Thymus (tissue), 11 donors: ENCODE measurements around the gene KRTAP15-1. TPM values are rescaled to one million over a fixed set of nuclear protein-coding genes. Genes with fewer than 3 reads are reported as not detected.
A peak's percentile ranks its signal among the peaks of the same experiment; 100 is the strongest.

Experiments
- DNase-seq, 9 donors: peaks; one replicate each; pipeline ENCODE4 v3.0.0-alpha.2; 2013; ENCODE audit warnings: low spot score in 9 of 9, low read depth in 6 of 9, missing footprints in 1 of 9
- H3K27ac ChIP-seq, 2 donors: one replicate each; pipeline ENCODE4 v1.5.1; 2013; ENCODE audit warnings: control low read depth in 1 of 2, low read depth in 1 of 2, low read length in 1 of 2, mild to moderate bottlenecking in 1 of 2, moderate library complexity in 1 of 2
- H3K27me3 ChIP-seq, 2 donors: one replicate each; pipeline ENCODE4 v1.5.1; 2013; ENCODE audit warnings: low read length in 1 of 2; ENCODE audit not compliant: control insufficient read depth in 2 of 2, insufficient read depth in 1 of 2
- H3K36me3 ChIP-seq, 2 donors: one replicate each; pipeline ENCODE4 v1.5.1; 2013; ENCODE audit warnings: low read length in 1 of 2, mild to moderate bottlenecking in 1 of 2, moderate library complexity in 1 of 2; ENCODE audit not compliant: control insufficient read depth in 2 of 2, insufficient read depth in 2 of 2
- H3K4me1 ChIP-seq, 2 donors: one replicate each; pipeline ENCODE4 v1.5.1; 2013; ENCODE audit warnings: low read length in 2 of 2; ENCODE audit not compliant: control insufficient read depth in 2 of 2, insufficient read depth in 2 of 2
- H3K4me3 ChIP-seq, 2 donors: one replicate each; pipeline ENCODE4 v1.5.1; 2013; ENCODE audit warnings: low read length in 2 of 2, control low read depth in 1 of 2, mild to moderate bottlenecking in 1 of 2
- H3K9me3 ChIP-seq, 2 donors: one replicate each; pipeline ENCODE4 v1.5.1; 2013; ENCODE audit warnings: low read length in 1 of 2, mild to moderate bottlenecking in 1 of 2; ENCODE audit not compliant: control insufficient read depth in 2 of 2, insufficient read depth in 1 of 2
- WGBS: extraction: QIAGEN DNeasy Blood & Tissue Kit; methylation state at CpG from one replicate; pipeline ENCODE4 v1.1.7; 2013; 5-methylcytosine and 5-hydroxymethylcytosine counted together
- polyA plus RNA-seq: library from polyadenylated mRNA; stranded (reverse); fragments of 200-250 nt; gene quantifications from one replicate; pipeline ENCODE4 v1.2.3, GENCODE V29; 2013
- total RNA-seq: library from RNA; stranded (reverse); fragments of 120-200 nt; gene quantifications from one replicate; pipeline ENCODE4 v1.2.4, GENCODE V29; 2013
- donor health status: healthy.

The KRTAP15-1 gene
- total and polyA plus RNA-seq, 2 donors, result not detected

GRCh38 chr21:30434033-30434631, 5.9 kb upstream of the KRTAP15-1 start:
- Histone ChIP-seq H3K4me1 (no peaks in the 10 kb centered on the region), H3K4me3 (no peak overlapping the region), H3K9me3 (no peaks in the 10 kb centered on the region), H3K36me3 (no peaks in the 10 kb centered on the region), H3K27ac (no peak overlapping the region), H3K27me3 (no peaks in the 10 kb centered on the region)
- 42% methylated on average over 10 of the region's 10 CpGs for WGBS
- peak in 5 of 9 donors; percentile 0 to 13 (median 4) for DNase-seq

DNA sequence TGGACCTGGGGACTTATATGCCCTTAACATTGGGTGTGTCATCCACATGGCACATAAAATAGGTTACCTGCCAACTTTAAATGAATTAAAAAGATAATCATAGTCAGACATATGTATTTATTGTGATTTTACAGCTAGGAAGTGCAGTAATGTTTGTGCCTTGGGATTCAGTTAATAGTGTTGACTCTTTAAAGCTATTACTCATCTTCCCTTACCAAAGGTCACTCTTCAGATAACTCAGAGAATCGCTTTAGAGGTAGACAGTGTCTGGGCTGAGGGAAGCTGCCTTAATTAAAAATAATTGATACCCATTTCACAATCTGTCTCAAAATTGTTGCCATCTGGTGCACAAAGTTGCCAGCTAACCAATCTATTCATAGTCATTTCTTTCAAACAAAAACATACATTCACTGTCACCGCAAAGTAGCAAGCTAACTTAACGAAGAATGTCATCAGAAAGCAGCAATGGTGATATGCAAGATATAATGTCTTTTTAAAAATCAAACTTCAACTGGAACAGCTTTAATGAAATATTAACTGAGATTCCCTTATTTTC, 3.0 kb upstream of the KRTAP15-1 start:
- 96% methylated on average over 3 of the region's 3 CpGs for WGBS

GRCh38 chr21:30443226-30443625, 3.2 kb downstream of the KRTAP15-1 start:
- no peak for DNase-seq
- Histone ChIP-seq H3K27ac (no peak overlapping the region), H3K36me3 (no peaks in the 10 kb centered on the region), H3K4me1 (no peaks in the 10 kb centered on the region), H3K4me3 (no peak overlapping the region), H3K9me3 (no peaks in the 10 kb centered on the region), H3K27me3 (no peaks in the 10 kb centered on the region)

More for the DNA sequence above, 3.0 kb upstream of the KRTAP15-1 start:
- Histone ChIP-seq H3K27me3 (no peaks in the 10 kb centered on the region), H3K4me1 (no peaks in the 10 kb centered on the region), H3K27ac (no peak overlapping the region), H3K4me3 (no peak overlapping the region), H3K36me3 (no peaks in the 10 kb centered on the region), H3K9me3 (no peaks in the 10 kb centered on the region)
- no peak for DNase-seq

DNA sequence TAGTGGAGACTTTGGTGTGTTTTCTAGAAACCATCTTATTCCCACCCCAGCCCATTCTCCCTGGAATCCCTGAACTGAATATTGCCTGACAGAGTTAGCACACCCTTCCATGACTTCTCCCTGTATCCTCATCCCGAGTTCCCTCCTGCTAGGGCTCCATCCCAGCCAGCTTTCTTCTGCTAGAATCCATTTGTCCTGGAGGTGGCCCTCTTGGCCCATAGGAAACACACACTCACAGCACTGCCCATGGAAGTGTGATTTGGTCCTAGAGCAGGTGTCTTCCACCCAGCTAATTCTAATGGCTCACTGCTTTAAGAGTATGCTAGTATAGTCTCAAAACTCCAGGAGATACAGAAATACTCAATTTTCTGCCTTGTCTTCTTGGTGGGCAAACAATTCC, 4.1 kb downstream of the KRTAP15-1 start:
- H3K4me1 ChIP-seq, result no peaks in the 10 kb centered on the region
- no peak overlapping the region for H3K4me3 ChIP-seq
- H3K27ac ChIP-seq, result no peak overlapping the region
- no peaks in the 10 kb centered on the region for H3K36me3 ChIP-seq
- DNase-seq, result no peak
- WGBS, result 79% methylated on average over 1 of the region's 1 CpG
- no peaks in the 10 kb centered on the region for H3K9me3 ChIP-seq
- H3K27me3 ChIP-seq, result no peaks in the 10 kb centered on the region

- no peaks in the 10 kb centered on the region for H3K4me1 ChIP-seq
- H3K9me3 ChIP-seq, result no peaks in the 10 kb centered on the region
- no peaks in the 10 kb centered on the region for H3K36me3 ChIP-seq
- no peak overlapping the region for H3K4me3 ChIP-seq
- 3% methylated on average over 4 of the region's 4 CpGs for WGBS
- H3K27me3 ChIP-seq, result no peaks in the 10 kb centered on the region
- no peak overlapping the region for H3K27ac ChIP-seq
- DNase-seq, result no peak
Measured at GRCh38 chr21:30447056-30447455, 7.0 kb downstream of the KRTAP15-1 start.

- no peaks in the 10 kb centered on the region for H3K36me3 ChIP-seq
- H3K4me1 ChIP-seq, result no peaks in the 10 kb centered on the region
- no peak overlapping the region for H3K4me3 ChIP-seq
- 93% methylated on average over 3 of the region's 3 CpGs for WGBS
- no peaks in the 10 kb centered on the region for H3K9me3 ChIP-seq
- no peaks in the 10 kb centered on the region for H3K27me3 ChIP-seq
- no peak for DNase-seq
- no peak overlapping the region for H3K27ac ChIP-seq
Measured at GRCh38 chr21:30448514-30448913, 8.4 kb downstream of the KRTAP15-1 start.

GRCh38 chr21:30463713-30464112, 23.6 kb downstream of the KRTAP15-1 start:
- DNase-seq, result no peak
- no peaks in the 10 kb centered on the region for H3K27me3 ChIP-seq

DNA sequence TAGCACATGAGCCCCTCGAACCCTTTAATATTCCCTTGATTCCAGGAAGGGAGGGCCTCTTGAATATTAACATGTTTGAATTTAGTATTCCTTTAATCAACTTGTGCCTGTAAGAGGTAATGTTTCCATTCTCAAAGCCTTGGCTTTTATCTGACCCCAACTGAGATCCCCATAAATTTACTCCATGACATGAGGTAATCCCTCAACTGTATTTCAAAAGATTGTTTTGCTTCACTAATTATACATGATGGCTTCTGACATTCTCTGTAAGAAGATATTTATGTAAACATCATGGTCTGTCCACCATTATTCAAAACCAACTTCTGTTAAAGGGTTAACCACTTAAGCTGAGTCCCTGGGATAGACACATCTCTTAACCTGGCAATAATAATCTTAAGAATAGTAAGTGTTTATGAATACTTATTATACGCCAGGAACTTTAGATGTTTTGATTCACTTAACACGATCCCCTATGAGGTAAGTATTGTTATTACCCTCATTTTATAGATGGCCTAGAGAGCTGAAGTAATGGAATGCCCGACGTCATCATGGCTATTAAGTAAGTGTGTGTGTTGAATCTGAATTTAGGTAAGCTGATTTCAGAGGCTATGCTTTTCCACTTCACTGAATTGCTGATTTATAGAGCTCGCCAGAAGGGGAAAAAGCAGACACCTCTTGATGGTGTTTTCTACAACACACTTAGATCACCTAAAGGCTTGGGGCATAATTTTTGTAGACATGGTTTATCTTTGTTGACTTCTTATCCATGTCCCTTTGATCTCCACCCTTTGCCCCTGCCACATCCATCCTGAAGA, 29.0 kb downstream of the KRTAP15-1 start:
- H3K27me3 ChIP-seq, result no peaks in the 10 kb centered on the region
- no peaks in the 10 kb centered on the region for H3K4me1 ChIP-seq
- DNase-seq, result no peak
- H3K36me3 ChIP-seq, result no peaks in the 10 kb centered on the region
- WGBS, result 89% methylated on average over 6 of the region's 6 CpGs
- H3K27ac ChIP-seq, result no peak overlapping the region
- H3K9me3 ChIP-seq, result no peaks in the 10 kb centered on the region
- no peak overlapping the region for H3K4me3 ChIP-seq

More at GRCh38 chr21:30463713-30464112, 23.6 kb downstream of the KRTAP15-1 start:
- H3K27ac ChIP-seq, result no peak overlapping the region
- no peaks in the 10 kb centered on the region for H3K9me3 ChIP-seq
- 58% methylated on average over 3 of the region's 3 CpGs for WGBS
- no peak overlapping the region for H3K4me3 ChIP-seq
- H3K4me1 ChIP-seq, result no peaks in the 10 kb centered on the region
- H3K36me3 ChIP-seq, result no peaks in the 10 kb centered on the region

GRCh38 chr21:30478004-30478403, 37.9 kb downstream of the KRTAP15-1 start:
- H3K4me1 ChIP-seq, result no peaks in the 10 kb centered on the region
- no peak overlapping the region for H3K27ac ChIP-seq
- peak in 1 of 9 donors; percentile 6 for DNase-seq
- no peaks in the 10 kb centered on the region for H3K9me3 ChIP-seq
- no peaks in the 10 kb centered on the region for H3K27me3 ChIP-seq
- WGBS, result 87% methylated on average over 3 of the region's 3 CpGs
- no peaks in the 10 kb centered on the region for H3K36me3 ChIP-seq
- no peak overlapping the region for H3K4me3 ChIP-seq
